Smooth muscle cell (in vitro differentiated cells): ENCODE data around the gene GLI3. TPM values are rescaled to one million over a fixed set of nuclear protein-coding genes. Genes with fewer than 3 reads are reported as not detected.
A peak's percentile ranks its signal among the peaks of the same experiment; 100 is the strongest.

Experiments
- DNase-seq: peaks from one replicate; lab custom pipeline; 2025; ENCODE audit not compliant: unreplicated experiment; lab: John Stamatoyannopoulos, UW
- H2AFZ ChIP-seq: fragments of 200-600 bp; sonication (generic); 2 replicates; pipeline ENCODE4 v1.6.0; 2016; ENCODE audit warnings: antibody characterized with exemption, low read depth, mild to moderate bottlenecking
- H3F3A ChIP-seq: fragments of 200-600 bp; sonication (generic); 2 replicates; pipeline ENCODE4 v1.6.0; 2017; ENCODE audit warnings: antibody characterized with exemption, low read depth
- H3K27ac ChIP-seq: fragments of 200-600 bp; sonication (generic); 2 replicates; pipeline ENCODE4 v1.5.1; 2016; ENCODE audit warnings: low read depth, mild to moderate bottlenecking
- H3K27me3 ChIP-seq: fragments of 200-600 bp; sonication (generic); 2 replicates; pipeline ENCODE4 v1.6.1; 2016; ENCODE audit warnings: low read depth, mild to moderate bottlenecking
- H3K36me3 ChIP-seq: fragments of 200-600 bp; sonication (generic); 2 replicates; pipeline ENCODE4 v1.5.1; 2016; ENCODE audit warnings: low read depth
- H3K4me1 ChIP-seq: fragments of 200-600 bp; sonication (generic); 2 replicates; pipeline ENCODE4 v1.5.1; 2016; ENCODE audit warnings: low read depth
- H3K4me2 ChIP-seq: fragments of 200-600 bp; sonication (generic); 2 replicates; pipeline ENCODE4 v1.6.0; 2016; ENCODE audit warnings: mild to moderate bottlenecking
- H3K4me3 ChIP-seq: fragments of 200-600 bp; sonication (generic); 2 replicates; pipeline ENCODE4 v1.5.1; 2016; ENCODE audit warnings: mild to moderate bottlenecking
- H3K79me2 ChIP-seq: fragments of 200-600 bp; sonication (generic); 2 replicates; pipeline ENCODE4 v1.6.0; 2016; ENCODE audit warnings: low read depth, mild to moderate bottlenecking
- H3K9ac ChIP-seq: fragments of 200-600 bp; sonication (generic); 2 replicates; pipeline ENCODE4 v1.6.0; 2016; ENCODE audit warnings: low read depth
- H3K9me3 ChIP-seq: fragments of 200-600 bp; sonication (generic); replicated peaks from 2 replicates; pipeline ENCODE4 v1.5.1; 2016; ENCODE audit warnings: low read depth
- H4K20me1 ChIP-seq: fragments of 200-600 bp; sonication (generic); 2 replicates; pipeline ENCODE4 v1.6.0; 2016; ENCODE audit warnings: low read depth
- CTCF ChIP-seq: fragments of 200-600 bp; sonication (generic); IDR thresholded peaks from 2 replicates; pipeline ENCODE4 v1.5.1; 2017; ENCODE audit warnings: borderline replicate concordance, mild to moderate bottlenecking, antibody characterized with exemption; ENCODE audit not compliant: insufficient read depth, poor library complexity, severe bottlenecking
- WGBS: methylation state at CpG from one replicate; pipeline ENCODE4 v1.1.7; 2016; ENCODE audit warnings: low lambda C conversion rate; 5-methylcytosine and 5-hydroxymethylcytosine counted together
- polyA plus RNA-seq: library from polyadenylated mRNA; unstranded; fragments of >200 nt; fragmentation: Nextera tagmentation; extraction: Ambion mirVana; gene quantifications from 2 replicates; pipeline ENCODE4 v1.2.1, GENCODE V29; 2016
- total RNA-seq: library from RNA; depleted of rRNA; stranded (reverse); fragments of >200 nt; gene quantifications from 2 replicates; pipeline ENCODE4 v1.2.3, GENCODE V29; 2014

GLI3 gene
- total and polyA plus RNA-seq, 2 experiments from 2014 or later, result 31.1 to 70.4 TPM

DNA sequence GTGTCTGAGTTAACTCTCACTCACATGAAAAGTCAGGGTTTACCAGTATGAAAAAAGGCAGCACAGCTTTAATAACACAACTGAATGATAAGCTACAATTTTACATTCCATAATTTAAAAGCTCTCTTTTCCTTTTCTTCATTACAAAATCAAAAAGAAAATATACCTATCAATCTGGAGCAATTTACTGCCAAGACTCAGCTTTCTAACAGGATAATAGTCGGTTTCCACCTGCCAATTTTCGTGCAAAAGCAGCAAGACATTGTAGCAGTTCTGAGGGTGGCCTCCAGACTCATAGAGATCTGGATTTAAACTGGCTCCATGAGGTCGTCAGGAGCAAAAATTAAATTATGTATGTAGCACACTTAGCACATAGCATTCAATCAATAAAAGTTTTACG is 191.0 kb downstream of the GLI3 start:
- Histone ChIP-seq H3K9me3 (no peaks in the 10 kb centered on the region), H3K79me2 (peaks cover 3% of the 10 kb centered on the region), H3K27me3 (no peaks in the 10 kb centered on the region), H2AFZ (no peak overlapping the region), H3F3A (peaks cover 3% of the 10 kb centered on the region), H3K9ac (no peak overlapping the region), H4K20me1 (peaks cover 72% of the 10 kb centered on the region), H3K36me3 (peaks cover 8% of the 10 kb centered on the region), H3K4me1 (peaks cover 4% of the 10 kb centered on the region), H3K27ac (peak overlapping the region; percentile 63), H3K4me2 (peak overlapping the region; percentile 20), H3K4me3 (no peak overlapping the region)
- WGBS, result 73% methylated on average over 4 of the region's 4 CpGs
- TF ChIP-seq CTCF, result no peak
- no peak for DNase-seq

DNA sequence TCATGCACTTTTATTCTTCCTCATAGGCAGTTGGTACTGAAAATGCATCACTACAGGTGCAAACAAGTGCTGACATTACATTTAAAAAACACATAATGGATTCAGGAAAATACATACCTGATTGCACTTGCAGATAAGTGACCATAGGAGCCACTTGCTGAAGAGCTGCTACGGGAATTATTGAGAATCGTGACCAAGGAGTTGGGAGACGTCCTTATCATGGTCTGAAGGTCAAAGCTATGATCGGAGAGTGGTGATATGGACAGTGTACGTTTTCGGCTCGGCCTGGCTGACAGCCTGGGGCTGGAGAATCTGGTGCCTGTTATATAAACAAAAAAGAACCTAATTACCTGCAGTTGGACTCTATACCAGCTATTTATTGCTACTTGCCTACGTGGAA is 197.1 kb downstream of the GLI3 start:
- H3K4me1 ChIP-seq, result no peaks in the 10 kb centered on the region
- no peak overlapping the region for H3K9ac ChIP-seq
- 92% methylated on average over 8 of the region's 8 CpGs for WGBS
- H3K27me3 ChIP-seq, result no peaks in the 10 kb centered on the region
- no peak for DNase-seq
- H3K36me3 ChIP-seq, result peaks cover 26% of the 10 kb centered on the region
- H3K4me3 ChIP-seq, result no peak overlapping the region
- H3F3A ChIP-seq, result no peaks in the 10 kb centered on the region
- no peak overlapping the region for H3K27ac ChIP-seq
- TF ChIP-seq CTCF, result no peak
- H3K4me2 ChIP-seq, result no peak overlapping the region
- peaks cover 53% of the 10 kb centered on the region for H4K20me1 ChIP-seq
- H3K79me2 ChIP-seq, result no peaks in the 10 kb centered on the region
- no peak overlapping the region for H2AFZ ChIP-seq
- H3K9me3 ChIP-seq, result no peaks in the 10 kb centered on the region

- Histone ChIP-seq H3K79me2 (no peaks in the 10 kb centered on the region), H3K27ac (no peak overlapping the region), H3K4me1 (no peaks in the 10 kb centered on the region), H3F3A (no peaks in the 10 kb centered on the region), H4K20me1 (peaks cover 52% of the 10 kb centered on the region), H2AFZ (no peak overlapping the region), H3K9me3 (no peaks in the 10 kb centered on the region), H3K4me2 (no peak overlapping the region), H3K9ac (no peak overlapping the region), H3K4me3 (no peak overlapping the region), H3K36me3 (peaks cover 21% of the 10 kb centered on the region), H3K27me3 (no peaks in the 10 kb centered on the region)
- DNase-seq, result no peak
- WGBS, result 97% methylated on average over 3 of the region's 3 CpGs
- no peak for TF ChIP-seq CTCF
These were observed 201.8 kb downstream of the GLI3 start for GRCh38 chr7:42035210-42035609.

DNA sequence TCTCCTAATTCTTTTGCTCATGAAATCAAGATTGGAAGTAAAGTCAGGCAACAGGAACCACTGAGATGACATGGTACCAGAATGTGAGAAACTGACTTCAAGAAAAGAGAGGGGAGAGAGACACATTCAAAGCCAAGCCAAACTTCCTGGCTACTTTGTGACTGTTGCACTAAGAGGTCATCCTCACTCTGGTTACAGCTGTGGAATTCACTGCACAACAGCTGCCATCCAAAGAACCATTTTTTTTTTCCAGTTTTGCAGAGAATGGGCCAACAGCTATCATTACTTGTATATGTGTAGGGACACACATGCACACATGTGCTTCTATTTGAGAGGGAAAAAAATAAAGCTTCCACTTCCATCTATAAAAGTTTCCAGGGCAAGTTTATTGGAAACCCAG is 203.5 kb downstream of the GLI3 start:
- DNase-seq, result no peak
- H3K27me3 ChIP-seq, result no peaks in the 10 kb centered on the region
- H3K9ac ChIP-seq, result no peak overlapping the region
- no peaks in the 10 kb centered on the region for H3F3A ChIP-seq
- no peaks in the 10 kb centered on the region for H3K9me3 ChIP-seq
- H3K79me2 ChIP-seq, result no peaks in the 10 kb centered on the region
- no peak for TF ChIP-seq CTCF
- no peak overlapping the region for H3K4me2 ChIP-seq
- H3K4me1 ChIP-seq, result no peaks in the 10 kb centered on the region
- no peak overlapping the region for H2AFZ ChIP-seq
- peaks cover 17% of the 10 kb centered on the region for H3K36me3 ChIP-seq
- H3K27ac ChIP-seq, result no peak overlapping the region
- no peak overlapping the region for H3K4me3 ChIP-seq
- peaks cover 59% of the 10 kb centered on the region for H4K20me1 ChIP-seq
